H1 (cell line): Measurements from ENCODE around the gene NRXN3. TPM values are rescaled to one million over a fixed set of nuclear protein-coding genes. Genes with fewer than 3 reads are reported as not detected.

Source experiments
- CTCF ChIA-PET: fragments of 300-600 bp; sonication (Branson Sonifier 250); formaldehyde crosslinking; loops from one replicate; lab custom pipeline; 2021; ENCODE audit not compliant: partially characterized antibody; lab: Charles Lee
- POLR2A ChIA-PET: fragments of 300-600 bp; sonication (Branson Sonifier 250); formaldehyde crosslinking; loops from one replicate; lab custom pipeline; 2021; ENCODE audit warnings: inconsistent platforms; ENCODE audit not compliant: partially characterized antibody; lab: Charles Lee
- DNase-seq, 2 experiments: peaks; one replicate each; pipeline versions ENCODE4 v3.0.0 to v3.0.0-alpha.2; 2010 to 2022; ENCODE audit warnings: low spot score in 2 of 2, low read depth in 1 of 2, mixed read lengths in 1 of 2
- FAIRE-seq: peaks from 2 replicates; lab custom pipeline; 2011; peaks lifted over from hg19 to GRCh38; lab: Jason Lieb, UNC
- H2AFZ ChIP-seq: 2 replicates; pipeline ENCODE4 v1.8.1; 2012; ENCODE audit warnings: low read length, inconsistent platforms
- H2AK5ac ChIP-seq: 2 replicates; pipeline ENCODE4 v1.6.1; 2013; ENCODE audit warnings: low read depth, low read length
- H2BK120ac ChIP-seq: replicated peaks from 2 replicates; pipeline ENCODE3; 2013; ENCODE audit warnings: low read depth, low read length, inconsistent platforms
- H2BK12ac ChIP-seq: 2 replicates; pipeline ENCODE4 v1.6.1; 2013; ENCODE audit warnings: low read depth, low read length
- H2BK15ac ChIP-seq: 2 replicates; pipeline ENCODE4 v1.6.1; 2013; ENCODE audit warnings: low read length
- H2BK20ac ChIP-seq: 2 replicates; pipeline ENCODE4 v1.6.1; 2013; ENCODE audit warnings: low read length
- H2BK5ac ChIP-seq: 2 replicates; pipeline ENCODE4 v1.6.1; 2013; ENCODE audit warnings: low read depth, low read length
- H3K14ac ChIP-seq: 2 replicates; pipeline ENCODE4 v1.6.1; 2013; ENCODE audit warnings: inconsistent platforms; ENCODE audit not compliant: insufficient read length
- H3K18ac ChIP-seq: 2 replicates; pipeline ENCODE4 v1.6.1; 2013; ENCODE audit warnings: low read length; ENCODE audit errors: extremely low read depth
- H3K23ac ChIP-seq: 2 replicates; pipeline ENCODE4 v1.6.1; 2013; ENCODE audit warnings: inconsistent platforms; ENCODE audit not compliant: insufficient read length
- H3K23me2 ChIP-seq: 2 replicates; pipeline ENCODE4 v1.6.1; 2013; ENCODE audit warnings: low read depth, low read length
- H3K27ac ChIP-seq: 2 replicates; pipeline ENCODE4 v1.6.1; 2011; ENCODE audit warnings: low read depth, low read length, inconsistent platforms
- H3K27me3 ChIP-seq, 4 experiments: replicated peaks in 1 of 4; 1 replicate in 1 of 4; 2 replicates in 3 of 4; pipeline versions ENCODE4 v1.6.1 to v1.8.1; 2011 to 2013; ENCODE audit warnings: low read length in 3 of 4, mild to moderate bottlenecking in 3 of 4, inconsistent platforms in 2 of 4, mixed read lengths in 2 of 4, moderate library complexity in 1 of 4; ENCODE audit not compliant: control insufficient read depth in 3 of 4, insufficient read depth in 3 of 4; ENCODE audit errors: extremely low read depth in 1 of 4
- H3K36me3 ChIP-seq, 4 experiments: 2 replicates each; pipeline versions ENCODE4 v1.6.1 to v1.8.1; 2011 to 2013; ENCODE audit warnings: mild to moderate bottlenecking in 4 of 4, low read length in 3 of 4, moderate library complexity in 2 of 4, control low read depth in 1 of 4, inconsistent platforms in 1 of 4; ENCODE audit not compliant: insufficient read depth in 4 of 4, control insufficient read depth in 2 of 4
- H3K4ac ChIP-seq: replicated peaks from 2 replicates; pipeline ENCODE3; 2013; ENCODE audit warnings: low read length, low read depth, mixed read lengths, inconsistent platforms; ENCODE audit not compliant: insufficient read length
- H3K4me1 ChIP-seq, 4 experiments: replicated peaks in 1 of 4; 1 replicate in 1 of 4; 2 replicates in 3 of 4; pipeline versions ENCODE4 v1.6.1 to v1.8.1; 2011 to 2013; ENCODE audit warnings: low read length in 3 of 4, inconsistent platforms in 2 of 4, mixed read lengths in 1 of 4; ENCODE audit not compliant: insufficient read depth in 4 of 4, control insufficient read depth in 3 of 4
- H3K4me2 ChIP-seq, 2 experiments: 2 replicates each; pipeline versions ENCODE4 v1.6.1 to v1.8.1; 2011 to 2013; ENCODE audit warnings: low read depth in 2 of 2, low read length in 2 of 2, control low read depth in 1 of 2, inconsistent platforms in 1 of 2, mild to moderate bottlenecking in 1 of 2; ENCODE audit not compliant: insufficient read depth in 1 of 2
- H3K4me3 ChIP-seq, 4 experiments: fragments of 200-600, 300-600 bp in 1 of 4; sonication (generic), shearing (Covaris generic), sonication (Bioruptor Twin) in 1 of 4; 2 replicates each; pipeline versions ENCODE4 v1.5.1 to v1.8.1; 2011 to 2016; ENCODE audit warnings: low read length in 4 of 4, low read depth in 3 of 4, control low read depth in 2 of 4, inconsistent platforms in 2 of 4, mild to moderate bottlenecking in 2 of 4, mixed read lengths in 1 of 4, moderate library complexity in 1 of 4; ENCODE audit not compliant: insufficient read depth in 2 of 4; ENCODE audit errors: extremely low read depth in 1 of 4
- H3K56ac ChIP-seq: replicated peaks from 2 replicates; pipeline ENCODE3; 2013; ENCODE audit warnings: low read depth, mild to moderate bottlenecking, mixed read lengths, low read length, inconsistent platforms; ENCODE audit not compliant: insufficient read length
- H3K79me1 ChIP-seq: 2 replicates; pipeline ENCODE4 v1.6.1; 2013; ENCODE audit warnings: low read depth, low read length, control low read depth
- H3K79me2 ChIP-seq, 2 experiments: 2 replicates each; pipeline versions ENCODE4 v1.6.1 to v1.8.1; 2012 to 2013; ENCODE audit warnings: low read length in 2 of 2, mild to moderate bottlenecking in 2 of 2, inconsistent platforms in 1 of 2; ENCODE audit not compliant: insufficient read depth in 2 of 2, control insufficient read depth in 1 of 2
- H3K9ac ChIP-seq, 4 experiments: replicated peaks in 1 of 4; 1 replicate in 1 of 4; 2 replicates in 3 of 4; pipeline versions ENCODE4 v1.6.1 to v1.8.1; 2011 to 2013; ENCODE audit warnings: low read depth in 3 of 4, low read length in 3 of 4, control low read depth in 2 of 4, mild to moderate bottlenecking in 2 of 4, moderate library complexity in 2 of 4, inconsistent platforms in 1 of 4; ENCODE audit errors: extremely low read depth in 1 of 4
- H3K9me3 ChIP-seq, 2 experiments: 2 replicates each; pipeline versions ENCODE4 v1.6.1 to v1.8.1; 2012 to 2013; ENCODE audit warnings: mild to moderate bottlenecking in 2 of 2, moderate library complexity in 2 of 2, control low read depth in 1 of 2, inconsistent platforms in 1 of 2, low read depth in 1 of 2, low read length in 1 of 2, mixed read lengths in 1 of 2; ENCODE audit not compliant: insufficient read depth in 2 of 2
- H4K20me1 ChIP-seq, 2 experiments: replicated peaks in 1 of 2; 2 replicates each; pipeline versions ENCODE3 to v1.8.1; 2011 to 2013; ENCODE audit warnings: inconsistent platforms in 2 of 2, low read length in 2 of 2, mild to moderate bottlenecking in 1 of 2; ENCODE audit not compliant: insufficient read depth in 2 of 2, control insufficient read depth in 1 of 2
- H4K5ac ChIP-seq: 2 replicates; pipeline ENCODE4 v1.6.1; 2013; ENCODE audit warnings: low read length, low read depth, mixed read lengths, inconsistent platforms; ENCODE audit not compliant: insufficient read length
- H4K8ac ChIP-seq: 2 replicates; pipeline ENCODE4 v1.8.0; 2013; ENCODE audit warnings: mild to moderate bottlenecking, moderate library complexity, low read length, inconsistent platforms; ENCODE audit not compliant: insufficient read depth; ENCODE audit errors: extremely low read depth
- H4K91ac ChIP-seq: replicated peaks from 2 replicates; pipeline ENCODE3; 2013; ENCODE audit warnings: low read length, mixed read lengths, inconsistent platforms; ENCODE audit not compliant: insufficient read length
- EGR1 ChIP-seq: IDR thresholded peaks from 2 replicates; pipeline ENCODE4 v1.6.1; 2011; ENCODE audit warnings: low read depth, low read length, borderline replicate concordance
- KDM5A ChIP-seq: fragments of 200-600 bp; IDR thresholded peaks from 2 replicates; pipeline ENCODE4 v1.7.1; 2012; ENCODE audit warnings: mild to moderate bottlenecking, low read length, inconsistent platforms, mixed read lengths
- RAD21 ChIP-seq, 2 experiments: IDR thresholded peaks in 1 of 2; conservative IDR thresholded peaks in 1 of 2; 2 replicates each; pipeline ENCODE4 v1.6.1; 2011; ENCODE audit warnings: low read depth in 2 of 2, low read length in 2 of 2, improper control_type of control experiment in 1 of 2, inconsistent platforms in 1 of 2, mild to moderate bottlenecking in 1 of 2, moderate library complexity in 1 of 2
- RBBP5 ChIP-seq: IDR thresholded peaks from 2 replicates; pipeline ENCODE4 v1.7.1; 2012; ENCODE audit warnings: low read depth, mild to moderate bottlenecking, inconsistent platforms, low read length, moderate library complexity, borderline replicate concordance
- TEAD4 ChIP-seq: IDR thresholded peaks from 2 replicates; pipeline ENCODE4 v1.6.1; 2012; ENCODE audit warnings: low read depth, low read length, inconsistent platforms, mixed read lengths
- WGBS, 2 experiments: shearing (Covaris generic) in 1 of 2; methylation state at CpG; one replicate each; pipeline versions ENCODE4 v1.1.6 to v1.1.7; 2013 to 2015; ENCODE audit warnings: low lambda C conversion rate in 2 of 2, mixed read lengths in 2 of 2, inconsistent platforms in 1 of 2, low coverage in 1 of 2, missing lambda C conversion rate in 1 of 2; ENCODE audit not compliant: insufficient replicate concordance in 2 of 2, insufficient coverage in 1 of 2, insufficient read length in 1 of 2; ENCODE audit errors: extremely low coverage in 1 of 2, missing lambda C conversion rate in 1 of 2; 5-methylcytosine and 5-hydroxymethylcytosine counted together
- polyA plus RNA-seq, 7 experiments: library from polyadenylated mRNA; depleted of rRNA in 3 of 7; stranded (reverse) in 5 of 7; unstranded in 2 of 7; fragments of >200 nt in 5 of 7; fragments of 200-250 nt in 2 of 7; gene quantifications; 1 replicate in 5 of 7; 2 replicates in 1 of 7; 4 replicates in 1 of 7; pipeline versions ENCODE4 v1.2.1 to v1.2.3, GENCODE V29; 2011 to 2013; ENCODE audit warnings: missing spikeins in 2 of 7, mixed read lengths in 2 of 7
- total RNA-seq: library from RNA; stranded (reverse); fragmentation: NEBNext Ultra II Directional; extraction: Animal tissue kit (Norgen Biotek cat#: 25700); gene quantifications from 2 replicates; pipeline ENCODE4 v1.2.1, GENCODE V29; 2021

NRXN3 gene
- total and polyA plus RNA-seq, 2 of the 8 experiments (the other 6 are each of a cell fraction or from before 2014, with no cell fraction given) = 2.6 to 4.1 TPM

GRCh38 chr14:78316052-78316451 is 145.9 kb downstream of the NRXN3 start:
- Histone ChIP-seq H3K56ac (no peak overlapping the region), H3K36me3 (no peaks in the 10 kb centered on the region), H4K8ac (no peak overlapping the region), H3K79me1 (no peaks in the 10 kb centered on the region), H4K5ac (no peak overlapping the region)
- no peak for TF ChIP-seq RAD21 (IDR thresholded peaks at IDR 0.05 in 1 of 2, conservative IDR thresholded peaks at IDR 0.05 in 1 of 2; ENCODE audit: low read depth in 2 of 2, low read length in 2 of 2)
- TF ChIP-seq EGR1 = no peak
- TF ChIP-seq KDM5A = no peak
- no peak for TF ChIP-seq RBBP5
- TF ChIP-seq TEAD4 = no peak
- TF ChIP-seq, all 59 proteins: peak for 0
- H2BK15ac ChIP-seq = no peak overlapping the region
- H4K20me1 ChIP-seq = no peaks in the 10 kb centered on the region
- 83% methylated on average over 1 of the region's 1 CpG; no CpG with 5 or more reads in 1 of the 2 experiments for WGBS, 2 experiments
- H3K27ac ChIP-seq = no peak overlapping the region
- no peak overlapping the region for H3K23ac ChIP-seq
- H3K9ac ChIP-seq = no peak overlapping the region
- no peak overlapping the region for H2BK12ac ChIP-seq
- H3K4me2 ChIP-seq = no peak overlapping the region
- H2BK5ac ChIP-seq = no peak overlapping the region
- no peak overlapping the region for H2BK20ac ChIP-seq
- no peak overlapping the region for H3K4me3 ChIP-seq
- CTCF ChIA-PET = interaction anchor here (0.6 to 1.5 kb wide), 5 partner anchors 8 to 251 kb away, joined by 3 to 6 read pairs (median 3); no protein-coding TSS in a partner anchor
- no peak for DNase-seq
- no peak overlapping the region for H3K14ac ChIP-seq
- no peak overlapping the region for H3K4ac ChIP-seq
- H3K9me3 ChIP-seq = no peaks in the 10 kb centered on the region
- no peaks in the 10 kb centered on the region for H3K79me2 ChIP-seq
- POLR2A ChIA-PET = no interaction called here
- no peak overlapping the region for H2AFZ ChIP-seq
- no peak overlapping the region for H3K18ac ChIP-seq
- H2BK120ac ChIP-seq = no peak overlapping the region
- no peak for FAIRE-seq
- peaks cover 3 to 14% (median 8%) of the 10 kb centered on the region in 4 experiments; a peak in 5 of 7 replicates for H3K4me1 ChIP-seq
- H2AK5ac ChIP-seq = no peak overlapping the region
- no peaks in the 10 kb centered on the region for H3K27me3 ChIP-seq
- no peaks in the 10 kb centered on the region for H3K23me2 ChIP-seq
- H4K91ac ChIP-seq = no peak overlapping the region
